Putamen (tissue), 1 donor: ENCODE measurements around the gene ARHGEF40.

Experiments
- DNase-seq: peaks from one replicate; pipeline ENCODE4 v3.0.0-alpha.2; 2016; ENCODE audit warnings: low spot score

ARHGEF40 gene

GRCh38 chr14:21083565-21084325 lies 13.6 kb downstream of the ARHGEF40 start:
- no peak for DNase-seq

GRCh38 chr14:21084396-21084795 lies 14.3 kb downstream of the ARHGEF40 start:
- no peak for DNase-seq

- no peak for DNase-seq
Measured at GRCh38 chr14:21084998-21085853, 15.1 kb downstream of the ARHGEF40 start.

GRCh38 chr14:21086908-21087293 lies 16.8 kb downstream of the ARHGEF40 start:
- DNase-seq = no peak

DNA sequence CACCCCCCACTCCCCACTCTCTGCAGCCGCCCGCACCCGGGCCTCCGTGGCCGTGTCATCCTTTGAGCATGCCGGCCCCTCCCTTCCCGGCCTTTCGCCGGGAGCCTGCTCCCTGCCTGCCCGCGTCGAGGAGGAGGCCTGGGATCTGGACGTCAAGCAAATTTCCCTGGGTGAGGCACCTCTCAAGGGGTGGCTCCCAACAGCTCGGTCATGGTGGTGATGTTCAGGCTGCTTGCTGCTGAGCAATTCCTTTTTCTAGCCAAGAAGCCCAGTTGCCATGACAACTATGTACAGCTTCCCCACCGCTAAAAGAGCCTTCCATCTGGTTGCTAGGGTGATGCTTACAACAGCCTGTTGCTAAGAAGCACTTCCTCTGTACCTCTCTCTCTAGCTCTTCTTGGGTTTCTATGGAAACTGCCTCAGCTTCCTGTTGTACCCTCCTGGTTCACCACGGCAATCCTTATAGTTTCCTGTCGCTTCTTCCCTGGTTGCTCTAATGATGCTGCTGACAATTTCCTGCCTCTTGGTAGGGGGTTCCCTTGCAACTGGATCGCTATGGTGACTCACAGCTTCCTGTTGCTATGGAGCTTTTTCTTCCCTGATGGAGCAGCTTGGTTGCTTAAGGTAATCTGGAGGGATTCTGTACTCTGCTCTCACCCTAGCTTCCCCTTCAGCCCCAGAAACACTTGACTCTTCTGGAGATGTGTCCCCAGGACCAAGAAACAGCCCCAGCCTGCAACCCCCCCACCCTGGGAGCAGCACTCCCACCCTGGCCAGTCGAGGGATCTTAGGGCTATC lies 17.4 kb downstream of the ARHGEF40 start:
- peak; percentile 79 for DNase-seq

GRCh38 chr14:21088687-21089086 lies 18.6 kb downstream of the ARHGEF40 start:
- no peak for DNase-seq

- no peak for DNase-seq
Measured at GRCh38 chr14:21089271-21089670, 19.2 kb downstream of the ARHGEF40 start.

- no peak for DNase-seq
Measured at GRCh38 chr14:21089877-21090193, 19.7 kb downstream of the ARHGEF40 start.

DNA sequence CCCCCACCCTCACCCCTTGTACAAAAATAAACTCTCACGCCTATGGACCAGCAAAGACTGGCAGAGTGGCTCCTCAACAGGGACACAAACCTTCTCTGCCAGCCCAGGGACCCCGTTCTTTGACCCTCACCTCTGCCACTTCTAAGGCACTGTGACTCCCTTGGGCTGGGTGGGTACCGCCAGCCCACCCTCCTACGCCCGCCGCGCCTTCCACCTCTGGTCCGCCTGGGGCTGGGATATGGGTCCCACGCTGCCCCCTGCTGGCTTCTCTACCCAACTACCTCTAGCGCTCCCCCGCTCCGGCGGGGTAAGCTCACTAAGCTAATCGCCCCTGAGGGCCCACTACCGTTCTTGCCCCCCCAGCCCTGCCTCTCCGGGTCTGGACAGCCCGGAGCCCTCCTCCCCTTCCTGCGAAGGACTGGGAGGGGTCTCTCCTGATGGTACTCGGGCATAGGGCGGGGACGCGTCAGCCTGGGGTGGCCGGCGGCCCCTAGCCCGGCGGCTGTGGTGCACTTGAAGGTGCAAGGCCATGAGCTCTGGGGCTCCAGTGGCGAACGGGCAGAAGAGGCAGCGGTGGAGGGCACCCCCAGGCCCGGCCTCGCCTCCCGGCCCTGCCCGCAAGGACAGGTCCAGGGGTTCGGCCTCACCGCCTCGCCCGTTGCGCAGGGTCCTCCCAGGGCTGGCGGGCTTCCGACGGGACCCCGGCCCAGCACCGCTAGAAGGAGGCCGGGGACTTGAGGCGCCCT lies 20.3 kb downstream of the ARHGEF40 start:
- no peak for DNase-seq

DNA sequence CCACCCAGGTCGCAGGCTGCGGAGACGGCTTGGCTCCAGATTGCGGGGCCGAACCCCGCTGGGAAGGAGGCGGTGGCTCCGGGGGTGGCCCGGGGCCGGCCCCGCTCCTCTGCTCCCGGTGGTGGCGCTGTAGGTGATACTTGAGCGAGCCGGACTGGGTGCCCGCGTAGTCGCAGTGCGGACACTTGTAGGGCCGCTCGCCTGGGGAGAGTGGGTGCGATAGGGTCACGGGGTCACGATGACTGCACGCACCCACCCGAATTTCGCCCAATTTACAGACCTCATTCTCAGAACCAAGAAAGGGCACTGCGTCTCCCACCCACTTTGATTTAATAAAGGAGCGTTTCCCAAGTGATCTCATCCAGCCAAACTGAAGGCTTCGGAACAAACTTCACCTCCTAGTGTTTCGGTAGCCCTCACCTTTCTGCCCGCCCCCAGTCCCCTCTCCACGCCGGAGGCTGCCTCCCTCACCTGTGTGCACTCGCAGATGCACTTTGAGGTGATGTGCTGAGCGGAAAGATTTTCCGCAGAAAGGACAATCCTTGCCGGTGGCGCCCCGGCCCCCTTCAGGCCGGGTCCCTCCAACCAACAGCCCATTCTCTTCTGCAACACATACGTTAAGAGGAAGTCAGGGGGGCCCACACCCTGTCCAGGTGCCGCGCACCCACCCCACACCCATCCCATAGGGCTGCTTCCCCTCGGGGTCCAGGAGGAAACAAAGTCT lies 21.0 kb downstream of the ARHGEF40 start:
- no peak for DNase-seq

- no peak for DNase-seq
Measured at GRCh38 chr14:21091821-21092272, 21.7 kb downstream of the ARHGEF40 start.

GRCh38 chr14:21092273-21093011 lies 22.3 kb downstream of the ARHGEF40 start:
- peak; percentile 56 for DNase-seq

DNA sequence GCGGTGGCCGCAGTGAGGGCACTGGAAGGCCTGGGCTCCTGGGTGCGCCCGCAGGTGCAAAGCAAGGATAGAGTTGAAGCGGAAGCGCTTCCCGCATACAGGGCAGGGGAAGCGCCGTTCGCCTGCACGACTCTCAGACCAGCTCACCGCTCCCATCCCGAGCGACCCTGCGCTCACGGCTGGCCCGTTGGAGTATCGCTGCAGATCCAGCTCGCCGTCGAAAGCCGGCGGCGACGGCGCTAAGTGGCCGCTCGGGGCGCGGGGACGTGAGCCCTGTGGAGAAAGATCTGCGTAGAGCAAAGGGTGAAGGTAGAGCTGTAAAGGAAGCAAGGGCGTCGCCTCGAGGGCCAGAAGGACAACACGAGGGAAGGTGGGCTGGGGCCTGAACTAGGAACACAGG lies 22.9 kb downstream of the ARHGEF40 start:
- DNase-seq = no peak

GRCh38 chr14:21093769-21094681 lies 23.9 kb downstream of the ARHGEF40 start:
- DNase-seq = no peak

GRCh38 chr14:21095430-21096205 lies 25.5 kb downstream of the ARHGEF40 start:
- no peak for DNase-seq

DNA sequence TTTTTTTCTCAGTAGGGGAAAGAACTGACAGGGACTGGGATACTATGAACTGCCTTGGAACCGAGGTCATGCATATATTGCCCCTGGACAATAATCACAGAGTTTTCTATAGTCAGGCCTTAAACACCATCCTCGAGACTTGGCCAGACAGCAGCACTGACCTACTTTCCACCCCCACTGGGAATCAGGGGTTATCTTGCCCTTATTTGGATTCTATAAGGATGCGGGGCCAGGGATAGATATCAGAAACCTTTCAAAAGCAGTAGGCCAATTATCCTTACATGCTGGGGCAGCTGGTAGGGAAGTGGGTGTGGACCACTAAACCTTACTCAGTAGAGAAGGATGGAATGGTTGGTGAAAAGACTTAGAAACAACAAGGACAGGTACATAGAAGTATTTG lies 26.3 kb downstream of the ARHGEF40 start:
- DNase-seq = no peak

- DNase-seq = no peak
Measured at GRCh38 chr14:21096978-21097635, 27.0 kb downstream of the ARHGEF40 start.

DNA sequence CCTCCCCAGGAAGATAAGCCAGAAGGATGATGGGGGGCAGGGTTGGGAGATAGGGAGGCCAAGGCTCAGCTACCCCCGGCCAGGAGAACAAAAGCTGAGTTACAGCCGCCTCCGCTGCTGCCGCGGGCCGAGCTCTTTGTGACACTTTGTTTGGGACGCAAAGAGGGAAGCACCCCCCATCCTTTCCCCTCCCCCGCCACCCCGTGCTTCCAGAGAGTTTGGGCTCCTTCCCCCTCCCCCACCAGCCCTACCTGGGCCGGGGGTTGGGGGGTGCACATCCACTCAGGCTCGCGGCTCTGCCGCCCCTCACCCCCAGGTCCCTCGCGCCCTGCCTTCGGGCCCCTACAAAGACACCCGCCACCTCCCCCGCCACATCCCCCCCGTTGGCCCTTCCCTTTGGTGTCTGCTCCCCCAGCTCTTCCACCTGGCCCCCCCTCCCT lies 27.6 kb downstream of the ARHGEF40 start:
- no peak for DNase-seq
